BLaER1 treated with 17β-estradiol and CSF1 and Interleukin-3, amounts not matched to agents 10 nM and 100 nM (cell line): Measurements from ENCODE around the gene LHFPL2.

ENCODE experiments used
- H3K27ac ChIP-seq, 11 experiments: shearing (Covaris generic); formaldehyde crosslinking; 2 replicates each; pipeline ENCODE4 v1.8.1; 2022
- H3K27me3 ChIP-seq, 11 experiments: shearing (Covaris generic); formaldehyde crosslinking; 2 replicates each; pipeline ENCODE4 v1.8.1; 2022
- H3K36me3 ChIP-seq, 11 experiments: shearing (Covaris generic); formaldehyde crosslinking; 2 replicates each; pipeline ENCODE4 v1.8.1; 2022
- H3K4me1 ChIP-seq, 10 experiments: shearing (Covaris generic); formaldehyde crosslinking; 2 replicates each; pipeline ENCODE4 v1.8.1; 2022
- H3K4me2 ChIP-seq, 11 experiments: shearing (Covaris generic); formaldehyde crosslinking; 2 replicates each; pipeline ENCODE4 v1.8.1; 2022
- H3K4me3 ChIP-seq, 10 experiments: shearing (Covaris generic); formaldehyde crosslinking; 2 replicates each; pipeline ENCODE4 v1.8.1; 2022
- H3K9ac ChIP-seq, 11 experiments: shearing (Covaris generic); formaldehyde crosslinking; 2 replicates each; pipeline ENCODE4 v1.8.1; 2022
- H3K9me3 ChIP-seq, 11 experiments: shearing (Covaris generic); formaldehyde crosslinking; replicated peaks in 1 of 11; 2 replicates each; pipeline ENCODE4 v1.8.1; 2022
- H4K20me1 ChIP-seq, 11 experiments: shearing (Covaris generic); formaldehyde crosslinking; 2 replicates each; pipeline ENCODE4 v1.8.1; 2022
- Cebpa-rat ChIP-seq, 11 experiments: shearing (Covaris generic); IDR thresholded peaks; 2 replicates each; pipeline ENCODE4 v1.8.1; 2022

The LHFPL2 gene

GRCh38 chr5:78562714-78563330, 85.8 kb downstream of the LHFPL2 start:
- TF ChIP-seq Cebpa-rat (IDR thresholded peaks at IDR 0.05): no peak

GRCh38 chr5:78562001-78562400, 86.6 kb downstream of the LHFPL2 start:
- peaks cover 0 to 40% (median 0%) of the 10 kb centered on the region in 11 experiments; a peak in 6 of 22 replicates for H3K36me3 ChIP-seq
- H3K4me2 ChIP-seq: no peak overlapping the region
- H3K9ac ChIP-seq: no peak overlapping the region
- H4K20me1 ChIP-seq: no peaks in the 10 kb centered on the region
- TF ChIP-seq Cebpa-rat (IDR thresholded peaks at IDR 0.05): no peak
- peaks cover 0 to 11% (median 4%) of the 10 kb centered on the region in 11 experiments; a peak in 9 of 22 replicates for H3K9me3 ChIP-seq
- no peak overlapping the region for H3K4me3 ChIP-seq
- no peaks in the 10 kb centered on the region for H3K27me3 ChIP-seq
- H3K4me1 ChIP-seq: peaks cover 0 to 35% (median 0%) of the 10 kb centered on the region in 10 experiments; a peak in 8 of 20 replicates
- no peak overlapping the region for H3K27ac ChIP-seq

More at GRCh38 chr5:78562714-78563330, 85.8 kb downstream of the LHFPL2 start:
- Histone ChIP-seq H3K4me1 (peaks cover 0 to 44% (median 0%) of the 10 kb centered on the region in 10 experiments; a peak in 8 of 20 replicates), H4K20me1 (no peaks in the 10 kb centered on the region), H3K4me2 (no peak overlapping the region), H3K27me3 (no peaks in the 10 kb centered on the region), H3K4me3 (no peak overlapping the region), H3K9ac (no peak overlapping the region), H3K9me3 (peaks cover 0 to 11% (median 4%) of the 10 kb centered on the region in 11 experiments; a peak in 9 of 22 replicates), H3K36me3 (peaks cover 0 to 40% (median 0%) of the 10 kb centered on the region in 11 experiments; a peak in 6 of 22 replicates), H3K27ac (no peak overlapping the region)

GRCh38 chr5:78561261-78561660, 87.3 kb downstream of the LHFPL2 start:
- no peaks in the 10 kb centered on the region for H4K20me1 ChIP-seq
- no peak overlapping the region for H3K9ac ChIP-seq
- no peak for TF ChIP-seq Cebpa-rat (IDR thresholded peaks at IDR 0.05)
- H3K27me3 ChIP-seq: no peaks in the 10 kb centered on the region
- H3K4me3 ChIP-seq: no peak overlapping the region
- no peak overlapping the region for H3K4me2 ChIP-seq
- peaks cover 0 to 40% (median 0%) of the 10 kb centered on the region in 11 experiments; a peak in 6 of 22 replicates for H3K36me3 ChIP-seq
- H3K9me3 ChIP-seq: peaks cover 0 to 11% (median 4%) of the 10 kb centered on the region in 11 experiments; a peak in 9 of 22 replicates
- H3K27ac ChIP-seq: no peak overlapping the region
- H3K4me1 ChIP-seq: peaks cover 0 to 28% (median 0%) of the 10 kb centered on the region in 10 experiments; a peak in 6 of 20 replicates

- peaks cover 0 to 26% (median 2%) of the 10 kb centered on the region in 10 experiments; a peak in 8 of 20 replicates for H3K4me1 ChIP-seq
- no peaks in the 10 kb centered on the region for H4K20me1 ChIP-seq
- peaks cover 0 to 7% (median under 1%) of the 10 kb centered on the region in 11 experiments; a peak in 6 of 22 replicates for H3K9me3 ChIP-seq
- TF ChIP-seq Cebpa-rat (IDR thresholded peaks at IDR 0.05): no peak
- no peaks in the 10 kb centered on the region for H3K27me3 ChIP-seq
- no peak overlapping the region for H3K27ac ChIP-seq
- 0 out of 22 replicates have a peak overlapping the region, but pooled peaks of 1 of the 11 experiments have one; percentile 13 for H3K4me2 ChIP-seq
- no peak overlapping the region for H3K9ac ChIP-seq
- H3K36me3 ChIP-seq: peaks cover 0 to 40% (median 0%) of the 10 kb centered on the region in 11 experiments; a peak in 6 of 22 replicates
- no peak overlapping the region for H3K4me3 ChIP-seq
These were observed 88.3 kb downstream of the LHFPL2 start for GRCh38 chr5:78560000-78560855.

- H4K20me1 ChIP-seq: no peaks in the 10 kb centered on the region
- peaks cover 0 to 14% (median 0%) of the 10 kb centered on the region in 11 experiments; a peak in 2 of 22 replicates for H3K9me3 ChIP-seq
- no peak overlapping the region for H3K4me3 ChIP-seq
- no peak overlapping the region for H3K4me2 ChIP-seq
- TF ChIP-seq Cebpa-rat (IDR thresholded peaks at IDR 0.05): no peak
- H3K36me3 ChIP-seq: peaks cover 0 to 25% (median 0%) of the 10 kb centered on the region in 11 experiments; a peak in 3 of 22 replicates
- H3K27me3 ChIP-seq: no peaks in the 10 kb centered on the region
- peaks cover 0 to 37% (median 2%) of the 10 kb centered on the region in 10 experiments; a peak in 9 of 20 replicates for H3K4me1 ChIP-seq
- no peak overlapping the region for H3K9ac ChIP-seq
- no peak overlapping the region for H3K27ac ChIP-seq
These were observed 91.0 kb downstream of the LHFPL2 start for GRCh38 chr5:78557601-78558000.

GRCh38 chr5:78555870-78556269, 92.7 kb downstream of the LHFPL2 start:
- peak overlapping the region in 3 of 11 experiments; percentile 58 to 70 (median 65); a peak in 5 of 22 replicates for H3K4me2 ChIP-seq
- peaks cover 0 to 54% (median 2%) of the 10 kb centered on the region in 10 experiments; a peak in 9 of 20 replicates for H3K4me1 ChIP-seq
- peaks cover 0 to 14% (median 0%) of the 10 kb centered on the region in 11 experiments; a peak in 2 of 22 replicates for H3K9me3 ChIP-seq
- H3K27ac ChIP-seq: peak overlapping the region in 1 of 11 experiments; percentile 13; a peak in 1 of 22 replicates
- no peaks in the 10 kb centered on the region for H3K27me3 ChIP-seq
- H4K20me1 ChIP-seq: no peaks in the 10 kb centered on the region
- H3K36me3 ChIP-seq: peaks cover 0 to 17% (median 0%) of the 10 kb centered on the region in 11 experiments; a peak in 1 of 22 replicates
- no peak overlapping the region for H3K4me3 ChIP-seq
- TF ChIP-seq Cebpa-rat (IDR thresholded peaks at IDR 0.05): no peak
- no peak overlapping the region for H3K9ac ChIP-seq

GRCh38 chr5:78554670-78555069, 93.9 kb downstream of the LHFPL2 start:
- Histone ChIP-seq H3K9me3 (peaks cover 0 to 23% (median 0%) of the 10 kb centered on the region in 11 experiments; a peak in 4 of 22 replicates), H3K4me1 (peaks cover 0 to 66% (median 7%) of the 10 kb centered on the region in 10 experiments; a peak in 12 of 20 replicates), H3K36me3 (peaks cover 0 to 26% (median 0%) of the 10 kb centered on the region in 11 experiments; a peak in 1 of 22 replicates), H4K20me1 (no peaks in the 10 kb centered on the region), H3K27me3 (no peaks in the 10 kb centered on the region), H3K4me2 (peak overlapping the region in 3 of 11 experiments; percentile 2 to 36 (median 29); a peak in 3 of 22 replicates), H3K27ac (no peak overlapping the region), H3K9ac (no peak overlapping the region), H3K4me3 (no peak overlapping the region)
- no peak for TF ChIP-seq Cebpa-rat (IDR thresholded peaks at IDR 0.05)

GRCh38 chr5:78553580-78554353, 94.8 kb downstream of the LHFPL2 start:
- H3K4me1 ChIP-seq: peaks cover 0 to 75% (median 16%) of the 10 kb centered on the region in 10 experiments; a peak in 15 of 20 replicates
- TF ChIP-seq Cebpa-rat (IDR thresholded peaks at IDR 0.05): no peak
- H3K4me3 ChIP-seq: no peak overlapping the region

More at GRCh38 chr5:78553580-78554353, 94.8 kb downstream of the LHFPL2 start:
- H3K27ac ChIP-seq: peak overlapping the region in 1 of 11 experiments; percentile 6; a peak in 1 of 22 replicates
- no peaks in the 10 kb centered on the region for H3K27me3 ChIP-seq
- H3K4me2 ChIP-seq: peak overlapping the region in 4 of 11 experiments; percentile 2 to 36 (median 20); a peak in 5 of 22 replicates
- H3K9ac ChIP-seq: no peak overlapping the region
- no peaks in the 10 kb centered on the region for H4K20me1 ChIP-seq
- H3K9me3 ChIP-seq: peaks cover 0 to 24% (median 0%) of the 10 kb centered on the region in 11 experiments; a peak in 4 of 22 replicates
- H3K36me3 ChIP-seq: peaks cover 0 to 26% (median 0%) of the 10 kb centered on the region in 11 experiments; a peak in 1 of 22 replicates
